ENCODE data around the gene ZHX3. TPM values are rescaled to one million over a fixed set of nuclear protein-coding genes. Genes with fewer than 3 reads are reported as not detected.

Gene ZHX3
- total RNA-seq, 1 donor from 2014 or later = 34.6 TPM

- no peak for DNase-seq
- peaks cover 35% of the 10 kb centered on the region for H3K9me3 ChIP-seq (replicated peaks)
- no peak overlapping the region for H3K4me3 ChIP-seq
- intact Hi-C loops (cut with micrococcal nuclease) = no loop called here
- no peak for TF ChIP-seq CTCF (IDR thresholded peaks at IDR 0.05; ENCODE audit: borderline replicate concordance)
- H3K36me3 ChIP-seq = peaks cover 43% of the 10 kb centered on the region
- peaks cover 23% of the 10 kb centered on the region for H3K4me1 ChIP-seq
- H3K27ac ChIP-seq (replicated peaks) = no peak overlapping the region
- H3K27me3 ChIP-seq (ENCODE audit: low read depth) = no peaks in the 10 kb centered on the region
These were observed 120.8 kb downstream of the ZHX3 start for GRCh38 chr20:41196653-41197225.

GRCh38 chr20:41192575-41192974, 125.0 kb downstream of the ZHX3 start:
- H3K9me3 ChIP-seq (replicated peaks) = peaks cover 44% of the 10 kb centered on the region
- no peak for DNase-seq
- intact Hi-C loops (cut with micrococcal nuclease) = no loop called here

GRCh38 chr20:41191562-41192500, 125.7 kb downstream of the ZHX3 start:
- H3K27ac ChIP-seq (replicated peaks) = no peak overlapping the region
- peaks cover 11% of the 10 kb centered on the region for H3K4me1 ChIP-seq
- no peak for TF ChIP-seq CTCF (IDR thresholded peaks at IDR 0.05; ENCODE audit: borderline replicate concordance)
- no peak overlapping the region for H3K4me3 ChIP-seq
- no peaks in the 10 kb centered on the region for H3K27me3 ChIP-seq (ENCODE audit: low read depth)
- no peak for DNase-seq
- peaks cover 18% of the 10 kb centered on the region for H3K36me3 ChIP-seq
- intact Hi-C loops (cut with micrococcal nuclease) = no loop called here
- peaks cover 47% of the 10 kb centered on the region for H3K9me3 ChIP-seq (replicated peaks)

More at GRCh38 chr20:41192575-41192974, 125.0 kb downstream of the ZHX3 start:
- H3K4me1 ChIP-seq = peaks cover 11% of the 10 kb centered on the region
- no peak for TF ChIP-seq CTCF (IDR thresholded peaks at IDR 0.05; ENCODE audit: borderline replicate concordance)
- no peak overlapping the region for H3K4me3 ChIP-seq
- peaks cover 18% of the 10 kb centered on the region for H3K36me3 ChIP-seq
- no peak overlapping the region for H3K27ac ChIP-seq (replicated peaks)
- H3K27me3 ChIP-seq (ENCODE audit: low read depth) = no peaks in the 10 kb centered on the region

GRCh38 chr20:41187668-41188067, 129.9 kb downstream of the ZHX3 start:
- Histone ChIP-seq H3K27ac (replicated peaks) (no peak overlapping the region), H3K4me1 (peaks cover 18% of the 10 kb centered on the region)
- no peak for TF ChIP-seq CTCF (IDR thresholded peaks at IDR 0.05; ENCODE audit: borderline replicate concordance)

GRCh38 chr20:41185013-41185757, 132.3 kb downstream of the ZHX3 start:
- Histone ChIP-seq H3K36me3 (peaks cover 24% of the 10 kb centered on the region), H3K4me1 (peaks cover 15% of the 10 kb centered on the region), H3K27ac (replicated peaks) (no peak overlapping the region), H3K9me3 (replicated peaks) (peaks cover 15% of the 10 kb centered on the region), H3K27me3 (ENCODE audit: low read depth) (no peaks in the 10 kb centered on the region), H3K4me3 (no peak overlapping the region)
- intact Hi-C loops (cut with micrococcal nuclease) = no loop called here
- TF ChIP-seq CTCF (IDR thresholded peaks at IDR 0.05; ENCODE audit: borderline replicate concordance) = peak; percentile 12
- DNase-seq = no peak

More at GRCh38 chr20:41187668-41188067, 129.9 kb downstream of the ZHX3 start:
- H3K27me3 ChIP-seq (ENCODE audit: low read depth) = no peaks in the 10 kb centered on the region
- peaks cover 36% of the 10 kb centered on the region for H3K9me3 ChIP-seq (replicated peaks)
- no peak overlapping the region for H3K4me3 ChIP-seq
- H3K36me3 ChIP-seq = peaks cover 26% of the 10 kb centered on the region
- intact Hi-C loops (cut with micrococcal nuclease) = no loop called here
- DNase-seq = no peak

Measured in left ventricle myocardium inferior (tissue), 1 donor.